ENCODE data around the gene INTS7. TPM values are rescaled to one million over a fixed set of nuclear protein-coding genes. Genes with fewer than 3 reads are reported as not detected.

The INTS7 gene
- total and polyA plus RNA-seq, 4 donors: 3.9 to 14.4 (median 10.2) TPM

DNA sequence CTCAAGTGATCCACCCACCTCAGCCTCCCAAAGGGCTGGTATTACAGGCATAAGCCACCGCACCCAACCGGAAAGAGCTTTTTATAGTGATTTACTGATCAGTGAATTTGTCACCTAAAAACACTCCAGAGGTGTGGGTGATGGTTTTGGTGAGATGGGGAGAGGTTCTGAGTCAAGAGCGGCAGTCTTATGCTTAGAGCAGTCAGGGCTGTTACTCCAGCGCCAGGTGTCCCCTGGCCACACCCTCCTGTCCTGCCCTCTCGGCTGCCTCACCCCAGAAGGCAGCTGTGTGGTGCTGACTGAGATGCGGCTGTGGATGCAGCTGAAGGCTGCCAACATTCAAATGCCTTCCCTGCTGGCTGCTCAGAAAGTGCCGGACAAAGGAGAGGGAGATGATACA, 110.3 kb downstream of the INTS7 start:
- TF ChIP-seq NR2F2 (IDR thresholded peaks at IDR 0.05) (no peak), RXRA (IDR thresholded peaks at IDR 0.05) (no peak)
- TF ChIP-seq, protein P1, sequence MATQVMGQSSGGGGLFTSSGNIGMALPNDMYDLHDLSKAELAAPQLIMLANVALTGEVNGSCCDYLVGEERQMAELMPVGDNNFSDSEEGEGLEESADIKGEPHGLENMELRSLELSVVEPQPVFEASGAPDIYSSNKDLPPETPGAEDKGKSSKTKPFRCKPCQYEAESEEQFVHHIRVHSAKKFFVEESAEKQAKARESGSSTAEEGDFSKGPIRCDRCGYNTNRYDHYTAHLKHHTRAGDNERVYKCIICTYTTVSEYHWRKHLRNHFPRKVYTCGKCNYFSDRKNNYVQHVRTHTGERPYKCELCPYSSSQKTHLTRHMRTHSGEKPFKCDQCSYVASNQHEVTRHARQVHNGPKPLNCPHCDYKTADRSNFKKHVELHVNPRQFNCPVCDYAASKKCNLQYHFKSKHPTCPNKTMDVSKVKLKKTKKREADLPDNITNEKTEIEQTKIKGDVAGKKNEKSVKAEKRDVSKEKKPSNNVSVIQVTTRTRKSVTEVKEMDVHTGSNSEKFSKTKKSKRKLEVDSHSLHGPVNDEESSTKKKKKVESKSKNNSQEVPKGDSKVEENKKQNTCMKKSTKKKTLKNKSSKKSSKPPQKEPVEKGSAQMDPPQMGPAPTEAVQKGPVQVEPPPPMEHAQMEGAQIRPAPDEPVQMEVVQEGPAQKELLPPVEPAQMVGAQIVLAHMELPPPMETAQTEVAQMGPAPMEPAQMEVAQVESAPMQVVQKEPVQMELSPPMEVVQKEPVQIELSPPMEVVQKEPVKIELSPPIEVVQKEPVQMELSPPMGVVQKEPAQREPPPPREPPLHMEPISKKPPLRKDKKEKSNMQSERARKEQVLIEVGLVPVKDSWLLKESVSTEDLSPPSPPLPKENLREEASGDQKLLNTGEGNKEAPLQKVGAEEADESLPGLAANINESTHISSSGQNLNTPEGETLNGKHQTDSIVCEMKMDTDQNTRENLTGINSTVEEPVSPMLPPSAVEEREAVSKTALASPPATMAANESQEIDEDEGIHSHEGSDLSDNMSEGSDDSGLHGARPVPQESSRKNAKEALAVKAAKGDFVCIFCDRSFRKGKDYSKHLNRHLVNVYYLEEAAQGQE (IDR thresholded peaks at IDR 0.05): no peak
- WGBS: 80% methylated on average over 7 of the region's 7 CpGs
- no peak overlapping the region for H3K27ac ChIP-seq (ENCODE audit: low read depth in 1 of 2, low read length in 2 of 2)
- H3K4me3 ChIP-seq (ENCODE audit: low read depth in 1 of 3, low read length in 3 of 3): no peak overlapping the region
- no peaks in the 10 kb centered on the region for H3K36me3 ChIP-seq (ENCODE audit: control insufficient read depth in 4 of 4, insufficient read depth in 3 of 4, low read depth in 1 of 4, low read length in 3 of 4)
- no peak overlapping the region for H3K9ac ChIP-seq (ENCODE audit: low read depth in 1 of 2, low read length in 2 of 2)
- H3K27me3 ChIP-seq (ENCODE audit: control insufficient read depth in 4 of 4, insufficient read depth in 4 of 4, low read length in 3 of 4): no peaks in the 10 kb centered on the region
- DNase-seq (ENCODE audit: low spot score): no peak
- no peaks in the 10 kb centered on the region for H3K9me3 ChIP-seq (ENCODE audit: control insufficient read depth in 4 of 4, low read length in 3 of 4)
- H3K4me1 ChIP-seq (ENCODE audit: control insufficient read depth in 4 of 4, insufficient read depth in 4 of 4, low read length in 3 of 4): peaks cover 1 to 33% (median 20%) of the 10 kb centered on the region in 4 donors

GRCh38 chr1:211924256-211924655, 111.1 kb downstream of the INTS7 start:
- TF ChIP-seq EGR1 (IDR thresholded peaks at IDR 0.05; ENCODE audit: low read depth in 2 of 2): no peak
- no peak for TF ChIP-seq CTCF (IDR thresholded peaks at IDR 0.05; ENCODE audit: low read depth, low read length, missing input control)
- no peak for TF ChIP-seq ATF3 (IDR thresholded peaks at IDR 0.05)
- no peak for TF ChIP-seq HNF4A (conservative IDR thresholded peaks at IDR 0.05)
- no peak for TF ChIP-seq FOXA1 (IDR thresholded peaks at IDR 0.05)
- TF ChIP-seq FOXA2 (IDR thresholded peaks at IDR 0.05): no peak
- no peak for TF ChIP-seq ZBTB33 (IDR thresholded peaks at IDR 0.05)
- no peak for TF ChIP-seq RAD21 (IDR thresholded peaks at IDR 0.05)
- no peak for TF ChIP-seq HNF4G (IDR thresholded peaks at IDR 0.05)
- no peak for TF ChIP-seq GABPA (IDR thresholded peaks at IDR 0.05 in 1 of 2, conservative IDR thresholded peaks at IDR 0.05 in 1 of 2)
- no peak for TF ChIP-seq YY1 (IDR thresholded peaks at IDR 0.05)
- TF ChIP-seq NR2F2 (IDR thresholded peaks at IDR 0.05): no peak
- TF ChIP-seq, protein P2, sequence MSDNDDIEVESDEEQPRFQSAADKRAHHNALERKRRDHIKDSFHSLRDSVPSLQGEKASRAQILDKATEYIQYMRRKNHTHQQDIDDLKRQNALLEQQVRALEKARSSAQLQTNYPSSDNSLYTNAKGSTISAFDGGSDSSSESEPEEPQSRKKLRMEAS (IDR thresholded peaks at IDR 0.05): no peak
- no peak for TF ChIP-seq SP1 (IDR thresholded peaks at IDR 0.05)
- Histone ChIP-seq H3K36me3 (ENCODE audit: control insufficient read depth in 4 of 4, insufficient read depth in 3 of 4, low read depth in 1 of 4, low read length in 3 of 4) (no peaks in the 10 kb centered on the region), H3K9me3 (ENCODE audit: control insufficient read depth in 4 of 4, low read length in 3 of 4) (no peaks in the 10 kb centered on the region), H3K27me3 (ENCODE audit: control insufficient read depth in 4 of 4, insufficient read depth in 4 of 4, low read length in 3 of 4) (no peaks in the 10 kb centered on the region), H3K9ac (ENCODE audit: low read depth in 1 of 2, low read length in 2 of 2) (no peak overlapping the region), H3K4me1 (ENCODE audit: control insufficient read depth in 4 of 4, insufficient read depth in 4 of 4, low read length in 3 of 4) (peaks cover 7 to 32% (median 21%) of the 10 kb centered on the region in 4 donors), H3K4me3 (ENCODE audit: low read depth in 1 of 3, low read length in 3 of 3) (no peak overlapping the region), H3K27ac (ENCODE audit: low read depth in 1 of 2, low read length in 2 of 2) (no peak overlapping the region)
- no peak for DNase-seq (ENCODE audit: low spot score)
- 83% methylated on average over 10 of the region's 10 CpGs for WGBS
